ENCODE measurements around the gene ZNF135.

ZNF135 gene

GRCh38 chr19:58095328-58095727 lies 36.2 kb downstream of the ZNF135 start:
- DNase-seq (ENCODE audit: low spot score), result no peak

GRCh38 chr19:58096884-58097283 lies 37.8 kb downstream of the ZNF135 start:
- no peak for DNase-seq (ENCODE audit: low spot score)

- no peak for DNase-seq (ENCODE audit: low spot score)
Measured at GRCh38 chr19:58097349-58097748, 38.3 kb downstream of the ZNF135 start.

GRCh38 chr19:58097781-58098681 lies 38.9 kb downstream of the ZNF135 start, which contains the start of gene ZSCAN18:
TSS of gene ZSCAN18 (minus strand) at chr19:58098231. CDS start at chr19:58090267, 7,964 bp downstream.
- DNase-seq (ENCODE audit: low spot score), result peak; percentile 16

- no peak for DNase-seq (ENCODE audit: low spot score)
Measured at GRCh38 chr19:58098682-58098998, 39.6 kb downstream of the ZNF135 start.

- no peak for DNase-seq (ENCODE audit: low spot score)
Measured at GRCh38 chr19:58107778-58108545, 48.9 kb downstream of the ZNF135 start.

- DNase-seq (ENCODE audit: low spot score), result no peak
Measured at GRCh38 chr19:58108546-58108817, 49.4 kb downstream of the ZNF135 start.

- DNase-seq (ENCODE audit: low spot score), result no peak
Measured at GRCh38 chr19:58117841-58118575, 58.9 kb downstream of the ZNF135 start.

- no peak for DNase-seq (ENCODE audit: low spot score)
Measured at GRCh38 chr19:58118979-58119733, 60.1 kb downstream of the ZNF135 start.
